CD4-positive, alpha-beta T cell (primary cell): ENCODE measurements around the gene BABAM2. TPM values are rescaled to one million over a fixed set of nuclear protein-coding genes. Genes with fewer than 3 reads are reported as not detected.

Experiments
- ATAC-seq: fragments of 200-7000 bp; cut with Tn5 transposase; one replicate; pipeline ENCODE4 v1.10.0; 2022; ENCODE audit warnings: mild to moderate bottlenecking; ENCODE audit not compliant: poor library complexity
- CTCF ChIA-PET: fragments of 350-600 bp; sonication (Branson Sonifier 250); formaldehyde crosslinking; loops from one replicate; lab custom pipeline; 2021; ENCODE audit warnings: antibody characterized with exemption, inconsistent platforms; lab: Charles Lee
- POLR2A ChIA-PET: fragments of 350-600 bp; sonication (Branson Sonifier 250); formaldehyde crosslinking; loops from one replicate; lab custom pipeline; 2021; ENCODE audit warnings: antibody characterized with exemption, inconsistent platforms; lab: Charles Lee
- DNase-seq, 14 experiments: peaks; one replicate each; pipeline ENCODE4 v3.0.0-alpha.2; 2013 to 2020; ENCODE audit warnings: mixed read lengths in 2 of 14
- H3K27ac ChIP-seq, 2 donors: one replicate each; pipeline versions ENCODE4 v1.5.1 to v1.7.0; 2013; ENCODE audit warnings: low read length in 2 of 2, low read depth in 1 of 2, mild to moderate bottlenecking in 1 of 2
- H3K27me3 ChIP-seq, 2 experiments: 1 replicate in 1 of 2; 2 replicates in 1 of 2; pipeline versions ENCODE4 v1.6.1 to v1.7.0; 2013; ENCODE audit warnings: low read length in 2 of 2, control low read depth in 1 of 2, mild to moderate bottlenecking in 1 of 2, moderate library complexity in 1 of 2; ENCODE audit not compliant: insufficient read depth in 2 of 2, control insufficient read depth in 1 of 2
- H3K36me3 ChIP-seq: one replicate; pipeline ENCODE4 v1.6.1; 2013; ENCODE audit warnings: low read length, control low read depth; ENCODE audit not compliant: insufficient read depth
- H3K4me1 ChIP-seq: one replicate; pipeline ENCODE4 v1.6.1; 2013; ENCODE audit warnings: low read length, control low read depth; ENCODE audit not compliant: insufficient read depth
- H3K4me3 ChIP-seq: one replicate; pipeline ENCODE4 v1.5.1; 2013; ENCODE audit warnings: mild to moderate bottlenecking, low read length, moderate library complexity
- H3K9me3 ChIP-seq, 2 experiments: 1 replicate in 1 of 2; 2 replicates in 1 of 2; pipeline versions ENCODE4 v1.6.1 to v1.7.0; 2013; ENCODE audit warnings: low read length in 2 of 2, mild to moderate bottlenecking in 2 of 2, control low read depth in 1 of 2, moderate library complexity in 1 of 2; ENCODE audit not compliant: control insufficient read depth in 1 of 2, insufficient read depth in 1 of 2
- H3K27ac Mint-ChIP-seq: one replicate; pipeline ENCODE4 v1.8.0; 2020; ENCODE audit warnings: mixed read lengths
- H3K27me3 Mint-ChIP-seq: one replicate; pipeline ENCODE4 v1.8.0; 2021; ENCODE audit warnings: mixed read lengths
- H3K36me3 Mint-ChIP-seq: one replicate; pipeline ENCODE4 v1.8.0; 2021; ENCODE audit warnings: low read depth, mixed read lengths
- H3K4me1 Mint-ChIP-seq: one replicate; pipeline ENCODE4 v1.8.0; 2021; ENCODE audit warnings: low read depth, mixed read lengths
- H3K4me3 Mint-ChIP-seq: one replicate; pipeline ENCODE4 v1.8.0; 2020; ENCODE audit warnings: mild to moderate bottlenecking, mixed read lengths
- H3K9me3 Mint-ChIP-seq: one replicate; pipeline ENCODE4 v1.8.0; 2020; ENCODE audit warnings: mixed read lengths
- intact Hi-C, 2 experiments: fragments of 100-400 bp; cut with DNase I in 1 of 2; cut with micrococcal nuclease in 1 of 2; formaldehyde crosslinking; loops; one replicate each; pipeline versions ENCODE4 v1.15.1 to v1.9.0; 2023 to 2025; cut with DNase I, micrococcal nuclease
- total RNA-seq, 174 experiments: library from RNA in 2 of 174; stranded (reverse) in 2 of 174; gene quantifications; one replicate each; pipeline ENCODE4 v1.2.3 and lab custom pipeline; 2021 to 2026
- TF ChIP-seq, protein P1 (sequence below): fragments of 200-600 bp; IDR thresholded peaks from one replicate; pipeline ENCODE4 v1.8.0; 2022; ENCODE audit warnings: antibody characterized with exemption, mild to moderate bottlenecking

BABAM2 gene
- total RNA-seq, 2 experiments from 2014 or later = 29.2 to 32.8 TPM

- DNase-seq = no peak
- H3K4me1 ChIP-seq = no peaks in the 10 kb centered on the region
- no peak overlapping the region for H3K4me3 ChIP-seq
- Mint-ChIP-seq H3K4me3 (no peak overlapping the region), H3K27ac (no peak overlapping the region), H3K36me3 (no peaks in the 10 kb centered on the region), H3K27me3 (no peaks in the 10 kb centered on the region), H3K9me3 (peaks cover 3% of the 10 kb centered on the region), H3K4me1 (no peaks in the 10 kb centered on the region)
- H3K27me3 ChIP-seq = no peaks in the 10 kb centered on the region
- H3K27ac ChIP-seq = no peak overlapping the region
- intact Hi-C loops = no loop called here
- H3K36me3 ChIP-seq = no peaks in the 10 kb centered on the region
- no peak for ATAC-seq
- POLR2A ChIA-PET = no interaction called here
- TF ChIP-seq, protein P1, sequence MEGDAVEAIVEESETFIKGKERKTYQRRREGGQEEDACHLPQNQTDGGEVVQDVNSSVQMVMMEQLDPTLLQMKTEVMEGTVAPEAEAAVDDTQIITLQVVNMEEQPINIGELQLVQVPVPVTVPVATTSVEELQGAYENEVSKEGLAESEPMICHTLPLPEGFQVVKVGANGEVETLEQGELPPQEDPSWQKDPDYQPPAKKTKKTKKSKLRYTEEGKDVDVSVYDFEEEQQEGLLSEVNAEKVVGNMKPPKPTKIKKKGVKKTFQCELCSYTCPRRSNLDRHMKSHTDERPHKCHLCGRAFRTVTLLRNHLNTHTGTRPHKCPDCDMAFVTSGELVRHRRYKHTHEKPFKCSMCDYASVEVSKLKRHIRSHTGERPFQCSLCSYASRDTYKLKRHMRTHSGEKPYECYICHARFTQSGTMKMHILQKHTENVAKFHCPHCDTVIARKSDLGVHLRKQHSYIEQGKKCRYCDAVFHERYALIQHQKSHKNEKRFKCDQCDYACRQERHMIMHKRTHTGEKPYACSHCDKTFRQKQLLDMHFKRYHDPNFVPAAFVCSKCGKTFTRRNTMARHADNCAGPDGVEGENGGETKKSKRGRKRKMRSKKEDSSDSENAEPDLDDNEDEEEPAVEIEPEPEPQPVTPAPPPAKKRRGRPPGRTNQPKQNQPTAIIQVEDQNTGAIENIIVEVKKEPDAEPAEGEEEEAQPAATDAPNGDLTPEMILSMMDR = no peak
- H3K9me3 ChIP-seq = no peaks in the 10 kb centered on the region
- CTCF ChIA-PET = no interaction called here
Measured at GRCh38 chr2:28185153-28185552, 294.6 kb downstream of the BABAM2 start.

- no peak overlapping the region for H3K27ac Mint-ChIP-seq
- H3K27me3 Mint-ChIP-seq = no peaks in the 10 kb centered on the region
- no peaks in the 10 kb centered on the region for H3K4me1 ChIP-seq
- H3K36me3 Mint-ChIP-seq = no peaks in the 10 kb centered on the region
- ChIA-PET CTCF (no interaction called here), POLR2A (no interaction called here)
- H3K36me3 ChIP-seq = no peaks in the 10 kb centered on the region
- no peak overlapping the region for H3K27ac ChIP-seq
- H3K4me3 ChIP-seq = no peak overlapping the region
- no peak for ATAC-seq
- no peaks in the 10 kb centered on the region for H3K4me1 Mint-ChIP-seq
- intact Hi-C loops = no loop called here
- H3K9me3 Mint-ChIP-seq = peaks cover 3% of the 10 kb centered on the region
- H3K9me3 ChIP-seq = no peaks in the 10 kb centered on the region
- TF ChIP-seq, protein P1 = no peak
- H3K27me3 ChIP-seq = no peaks in the 10 kb centered on the region
- no peak for DNase-seq
- H3K4me3 Mint-ChIP-seq = no peak overlapping the region
Measured at GRCh38 chr2:28185891-28186290, 295.4 kb downstream of the BABAM2 start.

GRCh38 chr2:28187186-28187585, 296.7 kb downstream of the BABAM2 start:
- Mint-ChIP-seq H3K27ac (no peak overlapping the region), H3K27me3 (no peaks in the 10 kb centered on the region), H3K9me3 (no peaks in the 10 kb centered on the region), H3K4me3 (no peak overlapping the region), H3K4me1 (no peaks in the 10 kb centered on the region), H3K36me3 (no peaks in the 10 kb centered on the region)
- CTCF ChIA-PET = interaction anchor here (1.2 kb wide), 1 partner anchor 54 kb away, joined by 3 read pairs; no protein-coding TSS in a partner anchor
- H3K4me3 ChIP-seq = no peak overlapping the region
- H3K4me1 ChIP-seq = no peaks in the 10 kb centered on the region
- no peaks in the 10 kb centered on the region for H3K27me3 ChIP-seq
- no peaks in the 10 kb centered on the region for H3K9me3 ChIP-seq
- POLR2A ChIA-PET = no interaction called here
- H3K27ac ChIP-seq = no peak overlapping the region
- no peak for DNase-seq
- TF ChIP-seq, protein P1 = no peak
- H3K36me3 ChIP-seq = no peaks in the 10 kb centered on the region
- no peak for ATAC-seq
- intact Hi-C loops = no loop called here
